Prostate gland (tissue), 2 donors: ENCODE data around the gene MAPK14.

Experiments used
- POLR2A ChIP-seq: fragments of 450-650 bp; IDR thresholded peaks from one replicate; pipeline ENCODE4 v1.6.1; 2016; ENCODE audit warnings: antibody characterized with exemption, mild to moderate bottlenecking
- POLR2AphosphoS5 ChIP-seq: sonication (generic); formaldehyde crosslinking; IDR thresholded peaks from one replicate; pipeline ENCODE4 v1.6.1; 2017; ENCODE audit warnings: antibody characterized with exemption
- TF ChIP-seq, protein P1 (sequence below), 4 experiments: fragments of 200-600 bp in 2 of 4; fragments of 450-650 bp in 2 of 4; sonication (generic) in 2 of 4; IDR thresholded peaks; 1 replicate in 3 of 4; 2 replicates in 1 of 4; pipeline ENCODE4 v1.5.1; 2016 to 2019; ENCODE audit warnings: antibody characterized with exemption in 4 of 4, mild to moderate bottlenecking in 2 of 4, moderate library complexity in 2 of 4

DNA sequence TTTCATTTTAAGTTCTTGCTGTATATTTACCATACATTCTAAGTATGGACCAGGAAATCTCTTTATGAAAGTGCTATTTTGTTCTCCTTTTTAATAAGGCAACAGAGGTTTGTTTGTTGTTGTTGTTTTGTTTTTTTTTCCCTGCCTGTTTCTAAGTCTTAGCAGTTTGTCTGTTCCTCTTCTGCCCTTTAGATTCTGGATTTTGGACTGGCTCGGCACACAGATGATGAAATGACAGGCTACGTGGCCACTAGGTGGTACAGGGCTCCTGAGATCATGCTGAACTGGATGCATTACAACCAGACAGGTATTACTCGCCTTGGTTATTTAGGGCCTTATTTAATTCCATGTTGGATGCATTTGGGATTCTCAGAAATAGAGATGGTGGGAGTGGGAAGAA is 48.0 kb downstream of the MAPK14 start:
- TF ChIP-seq, protein P1, sequence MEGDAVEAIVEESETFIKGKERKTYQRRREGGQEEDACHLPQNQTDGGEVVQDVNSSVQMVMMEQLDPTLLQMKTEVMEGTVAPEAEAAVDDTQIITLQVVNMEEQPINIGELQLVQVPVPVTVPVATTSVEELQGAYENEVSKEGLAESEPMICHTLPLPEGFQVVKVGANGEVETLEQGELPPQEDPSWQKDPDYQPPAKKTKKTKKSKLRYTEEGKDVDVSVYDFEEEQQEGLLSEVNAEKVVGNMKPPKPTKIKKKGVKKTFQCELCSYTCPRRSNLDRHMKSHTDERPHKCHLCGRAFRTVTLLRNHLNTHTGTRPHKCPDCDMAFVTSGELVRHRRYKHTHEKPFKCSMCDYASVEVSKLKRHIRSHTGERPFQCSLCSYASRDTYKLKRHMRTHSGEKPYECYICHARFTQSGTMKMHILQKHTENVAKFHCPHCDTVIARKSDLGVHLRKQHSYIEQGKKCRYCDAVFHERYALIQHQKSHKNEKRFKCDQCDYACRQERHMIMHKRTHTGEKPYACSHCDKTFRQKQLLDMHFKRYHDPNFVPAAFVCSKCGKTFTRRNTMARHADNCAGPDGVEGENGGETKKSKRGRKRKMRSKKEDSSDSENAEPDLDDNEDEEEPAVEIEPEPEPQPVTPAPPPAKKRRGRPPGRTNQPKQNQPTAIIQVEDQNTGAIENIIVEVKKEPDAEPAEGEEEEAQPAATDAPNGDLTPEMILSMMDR (IDR thresholded peaks at IDR 0.05): peak in 1 of 4 experiments; percentile 4
- no peak for TF ChIP-seq POLR2A
- TF ChIP-seq POLR2AphosphoS5: no peak
